CD14-positive monocyte (primary cell): ENCODE data around the gene PPP1R3A. TPM values are rescaled to one million over a fixed set of nuclear protein-coding genes. Genes with fewer than 3 reads are reported as not detected.

Source experiments
- DNase-seq, 3 donors: peaks; one replicate each; pipeline ENCODE4 v3.0.0-alpha.2; 2011 to 2022
- H2AFZ ChIP-seq: 2 replicates; pipeline ENCODE4 v1.6.0; 2012; ENCODE audit warnings: mild to moderate bottlenecking, low read depth, low read length, inconsistent platforms; ENCODE audit not compliant: insufficient read depth, poor library complexity, severe bottlenecking
- H3K27ac ChIP-seq, 2 donors: 1 replicate in 1 of 2; 2 replicates in 1 of 2; pipeline ENCODE4 v1.5.1; 2012 to 2013; ENCODE audit warnings: low read length in 2 of 2, control low read depth in 1 of 2, inconsistent platforms in 1 of 2, low read depth in 1 of 2, mild to moderate bottlenecking in 1 of 2
- H3K27me3 ChIP-seq, 2 donors: one replicate each; pipeline versions ENCODE4 v1.6.0 to v1.6.1; 2011 to 2013; ENCODE audit warnings: low read length in 2 of 2; ENCODE audit not compliant: control insufficient read depth in 2 of 2, insufficient read depth in 2 of 2
- H3K36me3 ChIP-seq, 2 donors: replicated peaks in 1 of 2; 1 replicate in 1 of 2; 2 replicates in 1 of 2; pipeline versions ENCODE4 v1.5.1 to v1.6.1; 2012 to 2013; ENCODE audit warnings: low read length in 2 of 2, control low read depth in 1 of 2, inconsistent platforms in 1 of 2, mild to moderate bottlenecking in 1 of 2; ENCODE audit not compliant: insufficient read depth in 2 of 2, control insufficient read depth in 1 of 2
- H3K4me1 ChIP-seq, 2 donors: 1 replicate in 1 of 2; 2 replicates in 1 of 2; pipeline versions ENCODE4 v1.5.1 to v1.6.1; 2012 to 2013; ENCODE audit warnings: low read length in 2 of 2, control low read depth in 1 of 2, inconsistent platforms in 1 of 2, mild to moderate bottlenecking in 1 of 2, moderate library complexity in 1 of 2; ENCODE audit not compliant: insufficient read depth in 2 of 2, control insufficient read depth in 1 of 2
- H3K4me2 ChIP-seq: replicated peaks from 2 replicates; pipeline ENCODE3; 2012; ENCODE audit warnings: low read length, moderate library complexity, mild to moderate bottlenecking; ENCODE audit not compliant: poor library complexity, severe bottlenecking; ENCODE audit errors: extremely low read depth
- H3K4me3 ChIP-seq, 3 experiments: fragments of 200-600 bp in 1 of 3; sonication (generic) in 1 of 3; replicated peaks in 1 of 3; 1 replicate in 2 of 3; 2 replicates in 1 of 3; pipeline ENCODE4 v1.5.1; 2011 to 2013; ENCODE audit warnings: low read length in 3 of 3, mild to moderate bottlenecking in 3 of 3, control low read depth in 2 of 3, low read depth in 2 of 3, inconsistent platforms in 1 of 3, moderate library complexity in 1 of 3
- H3K79me2 ChIP-seq: 2 replicates; pipeline ENCODE4 v1.6.0; 2012; ENCODE audit warnings: mild to moderate bottlenecking, control low read depth, inconsistent platforms, low read length, moderate library complexity; ENCODE audit not compliant: insufficient read depth
- H3K9ac ChIP-seq: 2 replicates; pipeline ENCODE4 v1.6.0; 2017; ENCODE audit warnings: low read length, mild to moderate bottlenecking; ENCODE audit not compliant: insufficient read depth, poor library complexity, severe bottlenecking
- H3K9me3 ChIP-seq, 2 donors: replicated peaks in 1 of 2; 1 replicate in 1 of 2; 2 replicates in 1 of 2; pipeline versions ENCODE4 v1.5.1 to v1.6.1; 2012 to 2013; ENCODE audit warnings: low read length in 2 of 2, control low read depth in 1 of 2; ENCODE audit not compliant: control insufficient read depth in 1 of 2, insufficient read depth in 1 of 2
- H4K20me1 ChIP-seq: 2 replicates; pipeline ENCODE4 v1.6.0; 2012; ENCODE audit warnings: mild to moderate bottlenecking, low read length, control low read depth, moderate library complexity; ENCODE audit not compliant: insufficient read depth
- H3K27ac Mint-ChIP-seq, 7 donors: one replicate each; pipeline ENCODE4 v1.8.0; 2020; ENCODE audit warnings: mild to moderate bottlenecking in 7 of 7, mixed read lengths in 7 of 7, moderate library complexity in 6 of 7, inconsistent platforms in 2 of 7
- H3K27me3 Mint-ChIP-seq, 3 donors: one replicate each; pipeline ENCODE4 v1.8.0; 2021 to 2022; ENCODE audit warnings: low read depth in 3 of 3, mild to moderate bottlenecking in 3 of 3, mixed read lengths in 3 of 3, moderate library complexity in 3 of 3, inconsistent platforms in 1 of 3
- H3K36me3 Mint-ChIP-seq, 2 donors: one replicate each; pipeline ENCODE4 v1.8.0; 2020; ENCODE audit warnings: mixed read lengths in 2 of 2, inconsistent platforms in 1 of 2, mild to moderate bottlenecking in 1 of 2
- H3K4me1 Mint-ChIP-seq: one replicate; pipeline ENCODE4 v1.8.0; 2020; ENCODE audit warnings: mild to moderate bottlenecking, mixed read lengths
- H3K4me3 Mint-ChIP-seq, 2 donors: one replicate each; pipeline ENCODE4 v1.8.0; 2020; ENCODE audit warnings: mild to moderate bottlenecking in 2 of 2, mixed read lengths in 2 of 2, moderate library complexity in 1 of 2
- H3K9me3 Mint-ChIP-seq, 7 donors: one replicate each; pipeline ENCODE4 v1.8.0; 2020 to 2022; ENCODE audit warnings: mixed read lengths in 7 of 7, mild to moderate bottlenecking in 6 of 7, moderate library complexity in 6 of 7, inconsistent platforms in 2 of 7
- WGBS: methylation state at CpG from one replicate; pipeline ENCODE4 v1.1.5; 2013; ENCODE audit warnings: missing lambda C conversion rate; ENCODE audit not compliant: insufficient coverage; 5-methylcytosine and 5-hydroxymethylcytosine counted together
- intact Hi-C, 2 donors: fragments of 100-400 bp; cut with micrococcal nuclease; formaldehyde crosslinking; loops; one replicate each; pipeline versions ENCODE4 v1.15.0 to v1.15.1; 2023
- polyA plus RNA-seq, 3 donors: library from polyadenylated mRNA; depleted of rRNA in 1 of 3; unstranded in 2 of 3; stranded (reverse) in 1 of 3; fragments of 300-500 nt in 2 of 3; fragments of >200 nt in 1 of 3; fragmentation: Illumina TruSeq in 2 of 3; gene quantifications; 1 replicate in 2 of 3; 2 replicates in 1 of 3; pipeline ENCODE4 v1.2.3, GENCODE V29; 2012 to 2021
- TF ChIP-seq, protein P1 (sequence below): fragments of 200-600 bp; IDR thresholded peaks from one replicate; pipeline ENCODE4 v1.8.0; 2022; ENCODE audit warnings: antibody characterized with exemption, mild to moderate bottlenecking

The PPP1R3A gene
- polyA plus RNA-seq, 3 donors = not detected

DNA sequence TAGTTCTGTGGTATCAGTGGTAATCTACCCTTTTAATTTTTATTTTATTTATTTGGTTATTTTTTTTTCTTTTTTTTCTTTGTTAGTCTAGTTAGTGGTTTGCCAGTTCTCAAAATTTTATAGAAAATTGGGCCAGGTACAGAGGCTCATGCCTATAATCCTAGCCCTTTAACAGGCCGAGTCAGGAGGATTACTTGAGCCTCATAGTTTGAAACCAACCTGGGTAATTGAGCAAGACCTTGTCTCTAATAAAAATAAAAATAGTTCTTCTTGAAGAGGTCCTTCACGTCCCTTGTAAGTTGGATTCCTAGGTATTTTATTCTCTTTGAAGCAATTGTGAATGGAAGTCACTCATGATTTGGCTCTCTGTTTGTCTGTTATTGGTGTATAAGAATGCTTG, 51.5 kb downstream of the PPP1R3A start:
- no peak for DNase-seq
- H3K9me3 Mint-ChIP-seq = peaks cover 0 to 12% (median 2%) of the 10 kb centered on the region in 7 donors
- intact Hi-C loops = no loop called here
- Histone ChIP-seq H3K4me1 (no peaks in the 10 kb centered on the region), H3K36me3 (no peaks in the 10 kb centered on the region), H4K20me1 (no peaks in the 10 kb centered on the region), H3K27me3 (no peaks in the 10 kb centered on the region), H3K4me3 (no peak overlapping the region), H3K27ac (no peak overlapping the region), H3K4me2 (no peak overlapping the region), H2AFZ (no peak overlapping the region), H3K79me2 (no peaks in the 10 kb centered on the region), H3K9ac (no peak overlapping the region), H3K9me3 (no peaks in the 10 kb centered on the region)
- WGBS = no CpG with 5 or more reads among the region's 2 CpGs
- H3K4me3 Mint-ChIP-seq = no peak overlapping the region
- no peaks in the 10 kb centered on the region for H3K27me3 Mint-ChIP-seq
- H3K4me1 Mint-ChIP-seq = no peaks in the 10 kb centered on the region
- TF ChIP-seq, protein P1, sequence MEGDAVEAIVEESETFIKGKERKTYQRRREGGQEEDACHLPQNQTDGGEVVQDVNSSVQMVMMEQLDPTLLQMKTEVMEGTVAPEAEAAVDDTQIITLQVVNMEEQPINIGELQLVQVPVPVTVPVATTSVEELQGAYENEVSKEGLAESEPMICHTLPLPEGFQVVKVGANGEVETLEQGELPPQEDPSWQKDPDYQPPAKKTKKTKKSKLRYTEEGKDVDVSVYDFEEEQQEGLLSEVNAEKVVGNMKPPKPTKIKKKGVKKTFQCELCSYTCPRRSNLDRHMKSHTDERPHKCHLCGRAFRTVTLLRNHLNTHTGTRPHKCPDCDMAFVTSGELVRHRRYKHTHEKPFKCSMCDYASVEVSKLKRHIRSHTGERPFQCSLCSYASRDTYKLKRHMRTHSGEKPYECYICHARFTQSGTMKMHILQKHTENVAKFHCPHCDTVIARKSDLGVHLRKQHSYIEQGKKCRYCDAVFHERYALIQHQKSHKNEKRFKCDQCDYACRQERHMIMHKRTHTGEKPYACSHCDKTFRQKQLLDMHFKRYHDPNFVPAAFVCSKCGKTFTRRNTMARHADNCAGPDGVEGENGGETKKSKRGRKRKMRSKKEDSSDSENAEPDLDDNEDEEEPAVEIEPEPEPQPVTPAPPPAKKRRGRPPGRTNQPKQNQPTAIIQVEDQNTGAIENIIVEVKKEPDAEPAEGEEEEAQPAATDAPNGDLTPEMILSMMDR = no peak
- no peaks in the 10 kb centered on the region for H3K36me3 Mint-ChIP-seq
- H3K27ac Mint-ChIP-seq = no peak overlapping the region

DNA sequence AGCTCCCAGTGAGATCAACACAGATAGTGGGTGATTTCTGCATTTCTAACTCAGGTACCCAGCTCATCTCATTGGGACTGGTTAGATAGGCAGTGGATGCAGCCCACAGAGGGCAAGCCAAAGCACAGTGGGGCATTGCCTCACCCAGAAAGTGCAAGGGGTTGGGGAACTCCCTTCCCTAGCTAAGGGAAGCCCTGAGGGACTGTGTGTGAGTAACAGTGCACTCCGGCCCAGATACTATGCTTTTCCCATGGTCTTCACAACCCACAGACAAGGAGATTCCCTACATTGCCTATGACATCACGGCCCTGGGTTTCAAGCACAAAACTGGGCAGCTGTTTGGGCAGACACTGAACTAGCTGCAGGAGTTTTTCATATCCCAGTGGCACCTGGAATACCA, 62.8 kb downstream of the PPP1R3A start:
- no peaks in the 10 kb centered on the region for H3K36me3 Mint-ChIP-seq
- peaks cover 0 to 2% (median 1%) of the 10 kb centered on the region in 3 donors for H3K27me3 Mint-ChIP-seq
- H3K4me3 Mint-ChIP-seq = no peak overlapping the region
- intact Hi-C loops = no loop called here
- H3K9me3 Mint-ChIP-seq = peaks cover 2 to 11% (median 7%) of the 10 kb centered on the region in 7 donors
- Histone ChIP-seq H3K4me2 (no peak overlapping the region), H4K20me1 (no peaks in the 10 kb centered on the region), H3K27ac (no peak overlapping the region), H3K36me3 (no peaks in the 10 kb centered on the region), H3K4me1 (no peaks in the 10 kb centered on the region), H2AFZ (no peak overlapping the region), H3K9me3 (peaks cover 0 to 12% of the 10 kb centered on the region in 2 donors), H3K27me3 (no peaks in the 10 kb centered on the region), H3K79me2 (no peaks in the 10 kb centered on the region), H3K4me3 (no peak overlapping the region), H3K9ac (no peak overlapping the region)
- no peak overlapping the region for H3K27ac Mint-ChIP-seq
- WGBS = 86% methylated on average over 2 of the region's 2 CpGs
- H3K4me1 Mint-ChIP-seq = no peaks in the 10 kb centered on the region
- TF ChIP-seq, protein P1 = no peak
- no peak for DNase-seq
